ENCODE results near the gene SPINK1. TPM values are rescaled to one million over a fixed set of nuclear protein-coding genes. Genes with fewer than 3 reads are reported as not detected.

Gene SPINK1
- total RNA-seq, 1 donor from 2014 or later = not detected

DNA sequence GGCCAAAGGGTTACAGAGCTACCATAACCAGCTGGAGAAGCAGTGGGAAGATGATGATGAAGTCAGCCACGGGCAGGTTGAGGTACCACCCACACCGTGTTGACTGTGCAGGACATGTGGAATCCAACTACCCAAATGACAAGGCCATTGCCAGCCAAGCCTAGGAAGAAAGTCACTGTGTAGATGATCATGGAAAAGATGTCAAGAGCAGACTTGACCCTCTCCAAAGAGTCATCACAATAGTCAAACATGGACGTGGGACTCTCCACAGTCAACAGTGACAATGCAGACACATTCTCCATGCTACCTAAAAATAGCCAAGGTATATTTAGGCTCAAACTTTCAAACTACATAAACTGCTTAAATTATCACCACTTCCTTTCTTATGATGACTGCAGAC, 20.9 kb upstream of the SPINK1 start:
- DNase-seq (ENCODE audit: low read depth, low spot score) = no peak
- Mint-ChIP-seq H3K9me3 (no peaks in the 10 kb centered on the region), H3K4me3 (no peak overlapping the region), H3K4me1 (no peaks in the 10 kb centered on the region), H3K27me3 (ENCODE audit: low read depth) (peaks cover 11% of the 10 kb centered on the region), H3K27ac (ENCODE audit: unreplicated experiment) (no peak overlapping the region), H3K36me3 (ENCODE audit: low read depth) (no peaks in the 10 kb centered on the region)
- TF ChIP-seq, protein P1, sequence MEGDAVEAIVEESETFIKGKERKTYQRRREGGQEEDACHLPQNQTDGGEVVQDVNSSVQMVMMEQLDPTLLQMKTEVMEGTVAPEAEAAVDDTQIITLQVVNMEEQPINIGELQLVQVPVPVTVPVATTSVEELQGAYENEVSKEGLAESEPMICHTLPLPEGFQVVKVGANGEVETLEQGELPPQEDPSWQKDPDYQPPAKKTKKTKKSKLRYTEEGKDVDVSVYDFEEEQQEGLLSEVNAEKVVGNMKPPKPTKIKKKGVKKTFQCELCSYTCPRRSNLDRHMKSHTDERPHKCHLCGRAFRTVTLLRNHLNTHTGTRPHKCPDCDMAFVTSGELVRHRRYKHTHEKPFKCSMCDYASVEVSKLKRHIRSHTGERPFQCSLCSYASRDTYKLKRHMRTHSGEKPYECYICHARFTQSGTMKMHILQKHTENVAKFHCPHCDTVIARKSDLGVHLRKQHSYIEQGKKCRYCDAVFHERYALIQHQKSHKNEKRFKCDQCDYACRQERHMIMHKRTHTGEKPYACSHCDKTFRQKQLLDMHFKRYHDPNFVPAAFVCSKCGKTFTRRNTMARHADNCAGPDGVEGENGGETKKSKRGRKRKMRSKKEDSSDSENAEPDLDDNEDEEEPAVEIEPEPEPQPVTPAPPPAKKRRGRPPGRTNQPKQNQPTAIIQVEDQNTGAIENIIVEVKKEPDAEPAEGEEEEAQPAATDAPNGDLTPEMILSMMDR (conservative IDR thresholded peaks at IDR 0.05) = no peak

DNA sequence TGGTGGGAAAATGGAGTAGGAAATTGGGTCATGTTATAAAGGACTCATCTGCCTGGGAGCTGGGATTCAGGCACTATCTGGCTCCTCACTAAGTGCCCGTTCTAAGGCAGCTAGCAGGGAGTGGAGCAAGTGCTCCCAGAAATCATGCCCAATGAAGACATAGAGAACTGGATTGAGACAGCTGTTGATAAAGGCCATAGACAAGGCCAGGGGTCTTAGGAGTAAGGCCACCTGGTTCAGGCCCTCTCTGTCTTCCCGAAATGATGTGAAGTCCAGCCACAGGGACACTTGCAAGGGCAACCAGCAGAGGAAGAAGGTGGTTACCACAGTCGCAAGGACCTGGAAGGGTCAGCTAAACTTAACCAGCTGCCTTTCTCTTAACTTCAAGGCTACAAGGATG, 20.1 kb upstream of the SPINK1 start:
- no peaks in the 10 kb centered on the region for H3K9me3 Mint-ChIP-seq
- no peak overlapping the region for H3K4me3 Mint-ChIP-seq
- no peak overlapping the region for H3K27ac Mint-ChIP-seq (ENCODE audit: unreplicated experiment)
- no peaks in the 10 kb centered on the region for H3K36me3 Mint-ChIP-seq (ENCODE audit: low read depth)
- TF ChIP-seq, protein P1 (conservative IDR thresholded peaks at IDR 0.05) = no peak
- no peak for DNase-seq (ENCODE audit: low read depth, low spot score)
- H3K27me3 Mint-ChIP-seq (ENCODE audit: low read depth) = peaks cover 11% of the 10 kb centered on the region
- no peaks in the 10 kb centered on the region for H3K4me1 Mint-ChIP-seq

DNA sequence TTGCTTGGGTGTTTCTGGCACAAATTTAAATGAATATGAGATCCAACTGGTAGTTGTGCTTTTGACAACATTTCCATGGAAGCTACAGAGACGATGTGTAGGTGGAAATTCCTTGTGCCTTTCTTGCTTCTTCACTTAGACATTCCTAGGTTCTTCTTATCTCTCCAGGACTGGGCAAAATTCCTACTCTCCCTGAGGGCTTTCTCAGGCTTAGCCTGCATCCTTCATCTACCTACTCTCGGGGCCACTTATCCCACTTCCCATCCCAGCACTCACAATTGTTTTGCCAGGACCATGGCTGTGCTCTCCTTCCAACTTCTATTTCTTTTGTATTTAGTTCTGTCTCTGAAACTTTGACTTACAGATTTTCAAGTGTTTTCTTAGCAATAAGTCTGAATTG, 17.8 kb upstream of the SPINK1 start:
- H3K4me3 Mint-ChIP-seq = no peak overlapping the region
- TF ChIP-seq, protein P1 (conservative IDR thresholded peaks at IDR 0.05) = no peak
- H3K9me3 Mint-ChIP-seq = no peaks in the 10 kb centered on the region
- peaks cover 8% of the 10 kb centered on the region for H3K27me3 Mint-ChIP-seq (ENCODE audit: low read depth)
- no peak overlapping the region for H3K27ac Mint-ChIP-seq (ENCODE audit: unreplicated experiment)
- no peaks in the 10 kb centered on the region for H3K4me1 Mint-ChIP-seq
- no peaks in the 10 kb centered on the region for H3K36me3 Mint-ChIP-seq (ENCODE audit: low read depth)
- DNase-seq (ENCODE audit: low read depth, low spot score) = no peak

DNA sequence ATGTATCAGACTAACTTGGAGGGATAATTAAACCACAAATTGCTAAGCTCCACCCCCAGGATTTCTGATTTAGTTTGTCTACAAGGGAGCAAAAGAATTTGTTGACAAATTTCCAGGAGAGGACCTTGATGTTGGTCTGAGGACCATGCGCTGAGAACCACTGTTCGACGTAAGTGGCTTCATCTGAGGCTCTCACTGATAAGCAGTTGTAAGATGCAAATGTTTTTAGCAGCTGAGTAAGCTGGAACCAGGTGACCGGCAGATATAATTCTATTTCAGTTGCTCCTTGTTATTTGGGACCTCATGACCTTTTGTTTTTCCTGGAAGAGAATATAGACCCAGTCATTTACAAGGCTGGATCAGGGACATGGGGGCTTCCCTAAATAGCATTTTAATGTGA, 14.1 kb upstream of the SPINK1 start:
- no peaks in the 10 kb centered on the region for H3K9me3 Mint-ChIP-seq
- TF ChIP-seq, protein P1 (conservative IDR thresholded peaks at IDR 0.05) = no peak
- H3K4me1 Mint-ChIP-seq = peaks cover 4% of the 10 kb centered on the region
- peaks cover 8% of the 10 kb centered on the region for H3K27me3 Mint-ChIP-seq (ENCODE audit: low read depth)
- DNase-seq (ENCODE audit: low read depth, low spot score) = no peak
- H3K36me3 Mint-ChIP-seq (ENCODE audit: low read depth) = no peaks in the 10 kb centered on the region
- no peak overlapping the region for H3K4me3 Mint-ChIP-seq
- no peak overlapping the region for H3K27ac Mint-ChIP-seq (ENCODE audit: unreplicated experiment)

DNA sequence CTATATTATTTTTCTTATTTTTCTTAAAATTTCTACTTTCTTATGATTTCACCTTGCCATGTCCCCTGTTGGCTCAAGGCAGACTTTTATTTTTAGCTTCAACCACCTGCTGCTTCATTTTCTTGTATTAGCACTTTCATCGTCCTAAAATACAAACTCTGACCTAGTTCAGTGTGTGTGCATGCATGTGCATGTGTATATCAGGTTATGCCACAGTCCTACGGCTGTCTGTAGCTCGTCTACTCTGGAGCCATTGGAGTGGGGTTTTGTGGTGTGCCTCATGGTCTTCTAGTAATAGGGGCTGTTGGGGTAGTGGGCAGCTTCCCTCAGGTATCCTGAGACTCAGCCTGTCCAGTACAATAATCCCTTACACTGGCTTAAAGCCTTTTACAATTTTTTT, 13.4 kb upstream of the SPINK1 start:
- TF ChIP-seq, protein P1 (conservative IDR thresholded peaks at IDR 0.05) = no peak
- peaks cover 8% of the 10 kb centered on the region for H3K27me3 Mint-ChIP-seq (ENCODE audit: low read depth)
- no peak overlapping the region for H3K4me3 Mint-ChIP-seq
- no peaks in the 10 kb centered on the region for H3K9me3 Mint-ChIP-seq
- DNase-seq (ENCODE audit: low read depth, low spot score) = no peak
- peaks cover 4% of the 10 kb centered on the region for H3K4me1 Mint-ChIP-seq
- H3K36me3 Mint-ChIP-seq (ENCODE audit: low read depth) = no peaks in the 10 kb centered on the region
- no peak overlapping the region for H3K27ac Mint-ChIP-seq (ENCODE audit: unreplicated experiment)

DNA sequence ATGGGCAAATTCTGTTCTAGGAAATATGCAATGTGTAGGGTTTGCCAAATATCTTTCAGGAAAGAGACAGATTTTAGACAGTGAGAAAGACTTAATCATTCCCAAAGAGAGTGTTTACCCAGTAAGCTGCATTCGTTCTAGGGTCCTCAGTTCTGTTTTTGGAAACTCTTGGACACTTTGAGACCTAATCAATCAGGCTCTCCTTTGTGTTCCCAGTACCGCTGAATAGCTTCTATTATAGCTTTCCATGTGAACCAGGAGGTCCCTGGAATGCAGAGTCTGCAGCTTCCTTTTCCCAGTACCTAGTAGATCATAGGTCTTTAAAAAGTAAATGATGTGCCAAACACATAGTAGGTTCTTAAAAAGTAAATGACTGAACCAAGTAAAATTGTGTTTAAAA, 11.4 kb upstream of the SPINK1 start:
- Mint-ChIP-seq H3K4me3 (no peak overlapping the region), H3K36me3 (ENCODE audit: low read depth) (no peaks in the 10 kb centered on the region), H3K27ac (ENCODE audit: unreplicated experiment) (no peak overlapping the region), H3K27me3 (ENCODE audit: low read depth) (peaks cover 3% of the 10 kb centered on the region), H3K4me1 (peaks cover 4% of the 10 kb centered on the region), H3K9me3 (no peaks in the 10 kb centered on the region)
- DNase-seq (ENCODE audit: low read depth, low spot score) = no peak
- TF ChIP-seq, protein P1 (conservative IDR thresholded peaks at IDR 0.05) = no peak

Data from neural crest cell (in vitro differentiated cells).